H9 (cell line): ENCODE results near the gene FAM13B. TPM values are rescaled to one million over a fixed set of nuclear protein-coding genes. Genes with fewer than 3 reads are reported as not detected.

ENCODE experiments used
- DNase-seq: peaks from one replicate; pipeline ENCODE4 v3.0.0-alpha.2; 2017
- H2AFZ ChIP-seq: one replicate; pipeline ENCODE4 v1.6.1; 2013; ENCODE audit warnings: mild to moderate bottlenecking, low read length, control low read depth, moderate library complexity
- H2AK5ac ChIP-seq: 2 replicates; pipeline ENCODE4 v1.6.1; 2013; ENCODE audit warnings: low read length, control low read depth, mixed read lengths; ENCODE audit not compliant: insufficient read length
- H2BK120ac ChIP-seq: one replicate; pipeline ENCODE4 v1.6.1; 2013; ENCODE audit warnings: low read depth, mild to moderate bottlenecking, low read length, control low read depth, inconsistent platforms; ENCODE audit not compliant: poor library complexity, severe bottlenecking
- H2BK12ac ChIP-seq: 2 replicates; pipeline ENCODE4 v1.6.1; 2013; ENCODE audit warnings: low read length, control low read depth, mixed read lengths, low read depth; ENCODE audit not compliant: insufficient read length
- H2BK15ac ChIP-seq: 2 replicates; pipeline ENCODE4 v1.6.1; 2013; ENCODE audit warnings: low read depth, low read length, control low read depth
- H2BK20ac ChIP-seq: one replicate; pipeline ENCODE4 v1.6.1; 2013; ENCODE audit warnings: low read depth, mild to moderate bottlenecking, low read length, control low read depth, inconsistent platforms; ENCODE audit not compliant: poor library complexity, severe bottlenecking
- H2BK5ac ChIP-seq: 2 replicates; pipeline ENCODE4 v1.6.1; 2013; ENCODE audit warnings: low read length, control low read depth, mixed read lengths; ENCODE audit not compliant: insufficient read length
- H3K14ac ChIP-seq: 2 replicates; pipeline ENCODE4 v1.6.1; 2013; ENCODE audit warnings: low read length, control low read depth; ENCODE audit not compliant: insufficient read depth
- H3K18ac ChIP-seq: 2 replicates; pipeline ENCODE4 v1.6.1; 2013; ENCODE audit warnings: low read depth, mild to moderate bottlenecking, mixed read lengths, low read length, control low read depth; ENCODE audit not compliant: insufficient read length
- H3K23ac ChIP-seq: 2 replicates; pipeline ENCODE4 v1.6.1; 2013; ENCODE audit warnings: low read length, control low read depth, mixed read lengths, low read depth; ENCODE audit not compliant: insufficient read length
- H3K23me2 ChIP-seq: 2 replicates; pipeline ENCODE4 v1.6.1; 2013; ENCODE audit warnings: low read depth, mild to moderate bottlenecking, mixed read lengths, low read length, control low read depth; ENCODE audit not compliant: insufficient read length, poor library complexity, severe bottlenecking
- H3K27ac ChIP-seq: 2 replicates; pipeline ENCODE4 v1.5.1; 2013; ENCODE audit warnings: low read length, control low read depth, mixed read lengths, low read depth; ENCODE audit not compliant: insufficient read length
- H3K27me3 ChIP-seq: 2 replicates; pipeline ENCODE4 v1.6.1; 2013; ENCODE audit warnings: low read length, control low read depth, inconsistent platforms; ENCODE audit not compliant: insufficient read depth
- H3K4ac ChIP-seq: 2 replicates; pipeline ENCODE4 v1.6.1; 2013; ENCODE audit warnings: low read depth, mild to moderate bottlenecking, control low read depth, inconsistent platforms, low read length, moderate library complexity
- H3K4me1 ChIP-seq: 2 replicates; pipeline ENCODE4 v1.6.1; 2013; ENCODE audit warnings: low read length, control low read depth, inconsistent platforms; ENCODE audit not compliant: insufficient read depth
- H3K4me2 ChIP-seq: 2 replicates; pipeline ENCODE4 v1.6.1; 2013; ENCODE audit warnings: low read length, control low read depth, mixed read lengths; ENCODE audit not compliant: insufficient read length, insufficient read depth
- H3K56ac ChIP-seq: 2 replicates; pipeline ENCODE4 v1.6.1; 2013; ENCODE audit warnings: low read depth, mild to moderate bottlenecking, mixed read lengths, low read length, control low read depth; ENCODE audit not compliant: insufficient read length
- H3K79me1 ChIP-seq: 2 replicates; pipeline ENCODE4 v1.6.1; 2013; ENCODE audit warnings: low read depth, mild to moderate bottlenecking, moderate library complexity, low read length, control low read depth, inconsistent platforms; ENCODE audit not compliant: insufficient read depth, poor library complexity, severe bottlenecking
- H3K79me2 ChIP-seq: 2 replicates; pipeline ENCODE4 v1.6.1; 2013; ENCODE audit warnings: low read length, control low read depth, inconsistent platforms; ENCODE audit not compliant: insufficient read depth
- H3K9ac ChIP-seq: 2 replicates; pipeline ENCODE4 v1.6.1; 2013; ENCODE audit warnings: low read length, control low read depth, mixed read lengths; ENCODE audit not compliant: insufficient read length; ENCODE audit errors: extremely low read depth
- H3K9me3 ChIP-seq: one replicate; pipeline ENCODE4 v1.6.1; 2013; ENCODE audit warnings: low read depth, low read length, inconsistent platforms; ENCODE audit not compliant: control insufficient read depth
- H3T11ph ChIP-seq: one replicate; pipeline ENCODE4 v1.6.1; 2013; ENCODE audit warnings: mild to moderate bottlenecking, low read length, control low read depth, inconsistent platforms
- H4K20me1 ChIP-seq: one replicate; pipeline ENCODE4 v1.6.1; 2013; ENCODE audit not compliant: control insufficient read depth, insufficient read length, insufficient read depth
- H4K5ac ChIP-seq: 2 replicates; pipeline ENCODE4 v1.6.1; 2013; ENCODE audit warnings: low read depth, mild to moderate bottlenecking, mixed read lengths, low read length, control low read depth; ENCODE audit not compliant: insufficient read length
- H4K8ac ChIP-seq: replicated peaks from 2 replicates; pipeline ENCODE4 v1.6.1; 2013; ENCODE audit warnings: low read length, control low read depth, mixed read lengths, low read depth; ENCODE audit not compliant: insufficient read length
- H4K91ac ChIP-seq: 2 replicates; pipeline ENCODE4 v1.6.1; 2013; ENCODE audit warnings: low read depth, mild to moderate bottlenecking, moderate library complexity, mixed read lengths, low read length, control low read depth; ENCODE audit not compliant: insufficient read length
- H3K27ac Mint-ChIP-seq, 3 experiments: 2 replicates in 2 of 3; 3 replicates in 1 of 3; pipeline ENCODE4 v1.8.0; 2020 to 2021; ENCODE audit warnings: mixed read lengths in 3 of 3, mild to moderate bottlenecking in 1 of 3, moderate library complexity in 1 of 3
- H3K27me3 Mint-ChIP-seq: 2 replicates; pipeline ENCODE4 v1.8.0; 2021; ENCODE audit warnings: low read depth, mild to moderate bottlenecking, moderate library complexity, mixed read lengths
- H3K36me3 Mint-ChIP-seq, 3 experiments: 2 replicates in 2 of 3; 3 replicates in 1 of 3; pipeline ENCODE4 v1.8.0; 2020 to 2021; ENCODE audit warnings: low read depth in 3 of 3, mixed read lengths in 3 of 3; ENCODE audit not compliant: insufficient read depth in 1 of 3
- H3K4me1 Mint-ChIP-seq, 2 experiments: 2 replicates each; pipeline ENCODE4 v1.8.0; 2020; ENCODE audit warnings: mixed read lengths in 2 of 2
- H3K4me3 Mint-ChIP-seq, 2 experiments: 2 replicates in 1 of 2; 3 replicates in 1 of 2; pipeline ENCODE4 v1.8.0; 2020 to 2021; ENCODE audit warnings: mild to moderate bottlenecking in 2 of 2, mixed read lengths in 2 of 2, moderate library complexity in 1 of 2
- H3K9me3 Mint-ChIP-seq, 2 experiments: 2 replicates in 1 of 2; 3 replicates in 1 of 2; pipeline ENCODE4 v1.8.0; 2020; ENCODE audit warnings: mild to moderate bottlenecking in 2 of 2, mixed read lengths in 2 of 2, moderate library complexity in 1 of 2
- WGBS: extraction: QIAGEN DNeasy Blood & Tissue Kit; methylation state at CpG from one replicate; pipeline ENCODE4 v1.1.7; 2013; ENCODE audit warnings: missing lambda C conversion rate, low lambda C conversion rate, mixed read lengths; ENCODE audit not compliant: insufficient read length; ENCODE audit errors: extremely low coverage; 5-methylcytosine and 5-hydroxymethylcytosine counted together
- total RNA-seq: library from RNA; stranded (reverse); gene quantifications from 2 replicates; pipeline ENCODE4 v1.2.1, GENCODE V29; 2021
- TF ChIP-seq, protein P1 (sequence below): fragments of 200-600 bp; sonication (generic); conservative IDR thresholded peaks from 3 replicates; pipeline ENCODE4 v1.8.0; 2021; ENCODE audit warnings: antibody characterized with exemption, mild to moderate bottlenecking

Gene FAM13B
- total RNA-seq, 1 experiment from 2014 or later = 23.0 TPM

DNA sequence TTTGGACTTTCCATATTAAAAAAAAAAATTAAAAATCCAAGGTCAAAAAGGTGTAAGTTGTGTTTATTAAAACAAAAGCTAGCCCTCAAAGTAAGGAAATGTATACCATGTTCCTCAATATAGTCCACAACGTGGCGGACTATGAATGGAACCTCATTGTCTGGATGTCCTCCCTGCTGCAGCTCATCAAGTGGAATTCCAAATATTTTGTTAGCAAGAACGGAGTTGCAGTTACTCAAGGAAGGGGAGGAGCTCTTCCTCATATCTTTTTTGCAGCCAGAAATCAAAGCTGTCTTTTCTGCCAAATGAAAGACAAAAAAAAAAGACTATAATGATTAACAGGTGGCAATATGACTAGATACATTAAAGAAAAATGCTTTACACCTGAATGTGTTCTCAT lies 14.0 kb downstream of the FAM13B start:
- Histone ChIP-seq H2BK12ac (no peak overlapping the region), H4K5ac (no peak overlapping the region), H3K4me2 (no peak overlapping the region), H2AK5ac (no peak overlapping the region), H2BK20ac (no peak overlapping the region), H3K23ac (no peak overlapping the region), H2BK15ac (no peak overlapping the region), H3K9me3 (no peaks in the 10 kb centered on the region), H3T11ph (no peak overlapping the region), H3K9ac (no peak overlapping the region), H3K56ac (no peak overlapping the region), H3K23me2 (no peaks in the 10 kb centered on the region), H4K8ac (no peak overlapping the region), H2BK5ac (no peak overlapping the region), H3K18ac (no peak overlapping the region), H3K4ac (no peak overlapping the region), H4K91ac (no peak overlapping the region), H4K20me1 (no peaks in the 10 kb centered on the region), H3K27me3 (no peaks in the 10 kb centered on the region), H2AFZ (no peak overlapping the region), H3K27ac (no peak overlapping the region), H2BK120ac (no peak overlapping the region), H3K4me1 (peaks cover 2% of the 10 kb centered on the region; the same call in 1 of the 2 replicates), H3K14ac (no peak overlapping the region), H3K79me2 (peaks cover 14% of the 10 kb centered on the region; the same call in 1 of the 2 replicates), H3K79me1 (peaks cover 5% of the 10 kb centered on the region)
- Mint-ChIP-seq H3K36me3 (peaks cover 22 to 56% (median 52%) of the 10 kb centered on the region in 3 experiments; a peak in 6 of 7 replicates), H3K9me3 (no peaks in the 10 kb centered on the region), H3K4me3 (no peak overlapping the region), H3K27ac (no peak overlapping the region), H3K4me1 (peaks cover 18 to 27% of the 10 kb centered on the region in 2 experiments), H3K27me3 (no peaks in the 10 kb centered on the region)
- DNase-seq = no peak
- TF ChIP-seq, protein P1, sequence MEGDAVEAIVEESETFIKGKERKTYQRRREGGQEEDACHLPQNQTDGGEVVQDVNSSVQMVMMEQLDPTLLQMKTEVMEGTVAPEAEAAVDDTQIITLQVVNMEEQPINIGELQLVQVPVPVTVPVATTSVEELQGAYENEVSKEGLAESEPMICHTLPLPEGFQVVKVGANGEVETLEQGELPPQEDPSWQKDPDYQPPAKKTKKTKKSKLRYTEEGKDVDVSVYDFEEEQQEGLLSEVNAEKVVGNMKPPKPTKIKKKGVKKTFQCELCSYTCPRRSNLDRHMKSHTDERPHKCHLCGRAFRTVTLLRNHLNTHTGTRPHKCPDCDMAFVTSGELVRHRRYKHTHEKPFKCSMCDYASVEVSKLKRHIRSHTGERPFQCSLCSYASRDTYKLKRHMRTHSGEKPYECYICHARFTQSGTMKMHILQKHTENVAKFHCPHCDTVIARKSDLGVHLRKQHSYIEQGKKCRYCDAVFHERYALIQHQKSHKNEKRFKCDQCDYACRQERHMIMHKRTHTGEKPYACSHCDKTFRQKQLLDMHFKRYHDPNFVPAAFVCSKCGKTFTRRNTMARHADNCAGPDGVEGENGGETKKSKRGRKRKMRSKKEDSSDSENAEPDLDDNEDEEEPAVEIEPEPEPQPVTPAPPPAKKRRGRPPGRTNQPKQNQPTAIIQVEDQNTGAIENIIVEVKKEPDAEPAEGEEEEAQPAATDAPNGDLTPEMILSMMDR = no peak
- WGBS = no CpG with 5 or more reads among the region's 3 CpGs
